ENCODE data around the gene ITGB4.
"Not testable (repeated sequence)": the region's sequence is repeated elsewhere in the genome, so short reads cannot be mapped to it uniquely, and the experiment has no call there.

ITGB4 gene

DNA sequence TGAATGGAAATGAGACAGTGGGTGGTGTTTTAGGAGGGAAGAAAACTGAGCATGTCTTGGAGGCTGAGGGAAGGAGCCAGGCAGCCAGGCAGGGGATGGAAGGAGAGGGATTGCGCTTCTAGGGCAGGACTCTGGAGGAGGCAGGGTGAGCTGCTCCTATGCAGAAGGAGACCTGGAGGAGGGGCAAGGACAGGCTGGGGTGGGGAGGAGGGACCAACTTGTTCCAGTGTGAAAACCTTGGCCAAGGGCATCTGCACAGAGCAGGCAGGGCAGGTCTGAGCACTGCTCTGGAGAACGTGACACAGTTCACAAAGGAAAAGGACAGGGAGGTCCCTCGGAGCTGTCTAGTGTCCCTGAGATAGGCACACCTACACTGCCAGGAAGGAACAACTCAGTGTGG lies 38.2 kb downstream of the ITGB4 start:
- TF ChIP-seq, protein P1, sequence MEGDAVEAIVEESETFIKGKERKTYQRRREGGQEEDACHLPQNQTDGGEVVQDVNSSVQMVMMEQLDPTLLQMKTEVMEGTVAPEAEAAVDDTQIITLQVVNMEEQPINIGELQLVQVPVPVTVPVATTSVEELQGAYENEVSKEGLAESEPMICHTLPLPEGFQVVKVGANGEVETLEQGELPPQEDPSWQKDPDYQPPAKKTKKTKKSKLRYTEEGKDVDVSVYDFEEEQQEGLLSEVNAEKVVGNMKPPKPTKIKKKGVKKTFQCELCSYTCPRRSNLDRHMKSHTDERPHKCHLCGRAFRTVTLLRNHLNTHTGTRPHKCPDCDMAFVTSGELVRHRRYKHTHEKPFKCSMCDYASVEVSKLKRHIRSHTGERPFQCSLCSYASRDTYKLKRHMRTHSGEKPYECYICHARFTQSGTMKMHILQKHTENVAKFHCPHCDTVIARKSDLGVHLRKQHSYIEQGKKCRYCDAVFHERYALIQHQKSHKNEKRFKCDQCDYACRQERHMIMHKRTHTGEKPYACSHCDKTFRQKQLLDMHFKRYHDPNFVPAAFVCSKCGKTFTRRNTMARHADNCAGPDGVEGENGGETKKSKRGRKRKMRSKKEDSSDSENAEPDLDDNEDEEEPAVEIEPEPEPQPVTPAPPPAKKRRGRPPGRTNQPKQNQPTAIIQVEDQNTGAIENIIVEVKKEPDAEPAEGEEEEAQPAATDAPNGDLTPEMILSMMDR (IDR thresholded peaks at IDR 0.05; ENCODE audit: low read depth, low read length), result no peak
- DNase-seq (ENCODE audit: low read depth in 2 of 2), result no peak
- no peak overlapping the region for H3K4me3 ChIP-seq (replicated peaks in 1 of 2; ENCODE audit: low read depth in 2 of 2, low read length in 2 of 2)

DNA sequence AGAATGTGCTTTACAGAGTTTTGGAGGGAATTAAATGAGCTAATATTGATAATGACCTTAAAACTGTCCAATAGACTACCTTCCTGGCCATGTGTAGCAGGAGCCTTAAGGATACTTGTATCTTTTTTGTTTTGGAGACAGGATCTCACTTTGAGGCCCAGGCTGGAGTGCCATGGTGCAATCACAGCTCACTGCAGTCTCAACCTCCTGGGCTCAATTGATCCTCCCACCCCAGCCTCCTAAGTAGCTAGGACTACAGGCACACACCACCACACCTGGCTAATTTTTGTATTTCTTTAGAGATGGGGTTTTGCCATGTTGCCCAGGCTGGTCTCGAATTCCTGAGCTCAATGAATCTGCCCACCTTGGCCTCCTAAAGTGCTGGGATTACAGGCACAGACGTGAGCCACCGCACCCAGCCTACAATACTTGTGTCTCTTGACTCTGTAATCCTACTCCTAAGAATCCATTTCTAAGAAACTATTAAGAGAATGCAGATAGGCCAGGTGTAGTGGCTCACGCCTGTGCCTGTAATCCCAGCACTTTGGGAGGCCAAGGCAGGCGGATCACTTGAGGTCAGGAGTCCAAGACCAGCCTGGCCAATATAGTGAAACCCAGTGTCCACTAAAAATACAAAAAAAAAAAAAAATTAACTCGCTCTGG lies 38.9 kb downstream of the ITGB4 start:
- not testable (repeated sequence) for H3K4me3 ChIP-seq (replicated peaks in 1 of 2; ENCODE audit: low read depth in 2 of 2, low read length in 2 of 2); DNase-seq (ENCODE audit: low read depth in 2 of 2)

DNA sequence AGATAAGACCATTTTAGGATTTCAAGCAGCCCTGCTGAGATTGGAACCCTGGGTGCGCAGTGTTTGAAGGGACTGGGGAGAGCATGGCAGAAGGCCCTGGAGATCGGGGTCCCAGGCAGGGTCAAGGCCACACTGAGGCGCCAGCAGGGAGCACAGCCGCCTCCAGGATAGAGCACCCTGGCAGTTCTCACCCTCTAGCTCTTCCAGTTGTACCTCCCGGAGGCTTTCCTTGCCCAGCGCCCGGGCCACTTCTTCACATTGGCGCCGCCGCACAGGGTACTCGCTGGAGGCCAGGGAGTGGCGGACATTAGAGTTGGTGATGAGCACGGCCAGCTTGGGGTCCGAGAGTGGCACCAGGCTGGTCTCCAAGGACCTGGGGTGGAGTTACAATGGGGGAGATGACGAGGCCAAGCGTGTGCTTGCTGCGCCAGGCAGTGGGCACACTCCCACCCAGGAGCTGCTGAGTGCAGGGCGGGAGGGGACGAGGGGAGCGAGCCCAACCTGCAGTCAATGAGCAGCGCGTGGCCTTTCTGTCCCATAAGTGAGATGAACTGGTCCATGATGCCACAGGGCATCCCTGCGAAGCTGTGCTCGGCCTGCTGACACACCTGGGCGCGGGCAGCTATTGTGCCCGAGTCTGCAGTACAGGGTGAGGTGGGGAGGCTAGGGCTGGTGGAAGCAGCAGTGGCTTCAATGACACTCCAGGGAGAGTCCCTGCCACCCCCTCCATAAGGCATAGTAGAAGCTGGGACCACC lies 41.4 kb downstream of the ITGB4 start:
- TF ChIP-seq, protein P1 (IDR thresholded peaks at IDR 0.05; ENCODE audit: low read depth, low read length), result no peak
- H3K4me3 ChIP-seq (replicated peaks in 1 of 2; ENCODE audit: low read depth in 2 of 2, low read length in 2 of 2), result no peak overlapping the region
- no peak for DNase-seq (ENCODE audit: low read depth in 2 of 2)

DNA sequence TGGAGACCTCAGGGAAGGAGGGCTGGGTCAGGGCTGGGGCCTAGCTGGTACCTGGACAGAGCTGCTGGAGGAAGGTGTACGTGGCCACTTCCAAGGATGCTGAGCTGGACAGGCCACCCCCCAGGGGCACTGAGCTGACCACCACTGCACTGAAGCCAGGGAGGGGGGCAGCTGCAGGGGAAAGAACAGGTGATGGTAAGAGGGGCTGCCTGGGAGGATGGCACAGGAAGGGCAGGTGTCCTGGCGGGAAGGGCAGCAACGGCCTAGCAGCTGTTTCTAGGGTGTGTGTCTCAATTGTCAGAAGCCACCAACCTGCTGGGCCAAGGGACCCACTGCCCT lies 42.0 kb downstream of the ITGB4 start:
- DNase-seq (ENCODE audit: low read depth in 2 of 2), result no peak
- no peak overlapping the region for H3K4me3 ChIP-seq (replicated peaks in 1 of 2; ENCODE audit: low read depth in 2 of 2, low read length in 2 of 2)
- TF ChIP-seq, protein P1 (IDR thresholded peaks at IDR 0.05; ENCODE audit: low read depth, low read length), result no peak

DNA sequence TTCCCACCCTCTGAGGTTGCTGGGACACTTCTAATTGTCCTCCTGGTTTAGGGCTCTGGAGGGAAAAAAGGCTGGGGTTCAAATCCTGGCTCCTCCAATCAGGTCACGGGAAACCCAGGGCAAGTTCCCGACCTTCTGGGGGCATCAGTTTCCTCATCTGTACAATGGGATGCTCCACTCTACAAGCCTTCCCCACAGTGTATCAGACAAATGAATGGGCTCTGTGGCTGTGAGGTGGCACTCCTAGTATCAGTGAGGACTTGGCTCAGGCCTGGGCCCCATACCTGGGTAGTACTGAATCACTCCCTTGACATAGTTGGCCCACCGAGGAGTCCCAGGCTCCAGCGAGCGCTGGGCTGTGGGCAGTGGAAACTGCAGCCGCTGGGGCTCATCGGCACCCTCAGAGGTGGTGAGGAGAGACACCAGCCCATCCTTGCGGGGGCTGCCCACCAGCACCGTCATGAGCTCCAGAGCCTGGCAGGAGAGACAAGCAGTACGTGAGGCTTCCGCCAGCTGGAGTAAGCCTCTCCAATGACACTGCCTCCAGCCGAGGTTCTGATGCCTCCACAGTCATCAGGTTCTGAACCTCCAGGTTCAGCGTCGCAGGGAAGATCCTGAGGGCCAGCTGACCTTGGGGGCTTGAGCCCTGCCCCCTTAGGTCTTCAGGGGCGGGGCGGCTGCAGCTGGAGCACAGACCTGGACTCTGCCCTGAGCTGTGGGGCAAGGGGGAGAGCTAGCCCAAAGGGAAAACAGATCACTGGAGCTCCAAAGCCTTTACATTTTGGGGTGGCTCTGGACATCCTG lies 42.6 kb downstream of the ITGB4 start:
- H3K4me3 ChIP-seq (replicated peaks in 1 of 2; ENCODE audit: low read depth in 2 of 2, low read length in 2 of 2), result peak overlapping the region; percentile 60 to 65
- TF ChIP-seq, protein P1 (IDR thresholded peaks at IDR 0.05; ENCODE audit: low read depth, low read length), result no peak
- DNase-seq (ENCODE audit: low read depth in 2 of 2), result no peak

DNA sequence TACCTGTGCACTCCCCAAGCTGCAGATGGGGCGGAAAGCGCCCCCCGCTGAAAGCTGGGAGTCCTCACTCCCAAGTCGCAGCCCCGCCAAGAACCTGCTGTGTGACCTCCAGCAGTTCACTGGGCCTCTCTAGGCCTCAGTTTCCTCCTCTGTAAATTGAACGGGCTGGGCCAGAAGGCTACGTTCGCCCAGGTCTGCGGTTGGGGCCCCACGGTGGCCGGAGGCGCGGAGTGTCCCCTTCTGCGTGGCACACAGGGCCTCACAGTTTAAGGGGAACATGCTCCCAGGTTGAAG lies 43.1 kb downstream of the ITGB4 start:
- H3K4me3 ChIP-seq (replicated peaks in 1 of 2; ENCODE audit: low read depth in 2 of 2, low read length in 2 of 2), result peak overlapping the region; percentile 60 to 65
- DNase-seq (ENCODE audit: low read depth in 2 of 2), result no peak
- TF ChIP-seq, protein P1 (IDR thresholded peaks at IDR 0.05; ENCODE audit: low read depth, low read length), result no peak

Data from cardiac fibroblast (primary cell).